HG03521 (cell line): Measurements from ENCODE around the gene OR52B4.
"Not testable (repeated sequence)": the region's sequence is repeated elsewhere in the genome, so short reads cannot be mapped to it uniquely, and the experiment has no call there.

ENCODE experiments used
- ATAC-seq: cut with Tn5 transposase; IDR thresholded peaks from one replicate; pipeline ENCODE4 v1.9.1; 2021; ENCODE audit warnings: mild to moderate bottlenecking, moderate library complexity; ENCODE audit not compliant: unreplicated experiment

The OR52B4 gene

GRCh38 chr11:4368286-4368685 is at the start of gene OR52B4:
Gene OR52B4 (minus strand): TSS chr11:4368386. CDS start chr11:4368295, 91 bp downstream.
- ATAC-seq: no peak

- ATAC-seq: no peak
Measured at GRCh38 chr11:4416816-4417215, 48.6 kb upstream of the OR52B4 start.

- no peak for ATAC-seq
Measured at GRCh38 chr11:4416306-4416705, 48.1 kb upstream of the OR52B4 start.

- ATAC-seq: not testable (repeated sequence)
Measured at GRCh38 chr11:4406206-4406605, 38.0 kb upstream of the OR52B4 start.

GRCh38 chr11:4393858-4394223 is 25.7 kb upstream of the OR52B4 start:
- ATAC-seq: peak; percentile 11

GRCh38 chr11:4393209-4393857 is 25.1 kb upstream of the OR52B4 start, which contains the start of gene TRIM21:
Gene TRIM21 (minus strand): TSS chr11:4393702. CDS start chr11:4390409, 3,293 bp downstream.
- peak; percentile 100 for ATAC-seq

GRCh38 chr11:4388221-4388620 is 20.0 kb upstream of the OR52B4 start:
- ATAC-seq: no peak

- no peak for ATAC-seq
Measured at GRCh38 chr11:4385978-4386740, 18.0 kb upstream of the OR52B4 start.

GRCh38 chr11:4381901-4382300 is 13.7 kb upstream of the OR52B4 start:
- no peak for ATAC-seq

GRCh38 chr11:4375431-4376140 is 7.4 kb upstream of the OR52B4 start:
- no peak for ATAC-seq

- no peak for ATAC-seq
Measured at GRCh38 chr11:4370166-4370565, 2.0 kb upstream of the OR52B4 start.

- not testable (repeated sequence) for ATAC-seq
Measured at GRCh38 chr11:4348142-4348541, 20.0 kb downstream of the OR52B4 start.

GRCh38 chr11:4345366-4345765 is 22.8 kb downstream of the OR52B4 start:
- not testable (repeated sequence) for ATAC-seq

- ATAC-seq: not testable (repeated sequence)
Measured at GRCh38 chr11:4334356-4334755, 33.8 kb downstream of the OR52B4 start.
